ENCODE results near the gene SH3PXD2A. TPM values are rescaled to one million over a fixed set of nuclear protein-coding genes. Genes with fewer than 3 reads are reported as not detected.

Gene SH3PXD2A
- total and polyA plus RNA-seq, 2 experiments from 2014 or later = 1.8 to 5.0 TPM

- H4K20me1 ChIP-seq (replicated peaks; ENCODE audit: insufficient read depth) = no peaks in the 10 kb centered on the region
- Mint-ChIP-seq H3K36me3 (ENCODE audit: low read depth) (no peaks in the 10 kb centered on the region), H3K4me3 (no peak overlapping the region), H3K27ac (no peak overlapping the region), H3K9me3 (no peaks in the 10 kb centered on the region), H3K4me1 (peaks cover 13% of the 10 kb centered on the region), H3K27me3 (ENCODE audit: insufficient read depth, low read depth, poor library complexity) (peaks cover 15% of the 10 kb centered on the region)
- H3K27me3 ChIP-seq (ENCODE audit: insufficient read depth) = no peaks in the 10 kb centered on the region
- H3K79me2 ChIP-seq (replicated peaks; ENCODE audit: insufficient read depth) = no peaks in the 10 kb centered on the region
- H3K36me3 ChIP-seq (ENCODE audit: insufficient read depth) = no peaks in the 10 kb centered on the region
- H2AFZ ChIP-seq = no peak overlapping the region
- no peak overlapping the region for H3K4me3 ChIP-seq
- H3K4me1 ChIP-seq (ENCODE audit: insufficient read depth) = peaks cover 5% of the 10 kb centered on the region; the same call in 1 of the 2 replicates
- no peak overlapping the region for H3K4me2 ChIP-seq
- no peak overlapping the region for H3K27ac ChIP-seq (ENCODE audit: low read depth)
- DNase-seq (ENCODE audit: low spot score) = no peak
- TF ChIP-seq EZH2 (IDR thresholded peaks at IDR 0.05; ENCODE audit: low read depth, unreplicated experiment) (no peak), CREB1 (CRISPR knock-in tag; IDR thresholded peaks at IDR 0.05; ENCODE audit: low read depth) (no peak), ZNF462 (CRISPR knock-in tag; IDR thresholded peaks at IDR 0.05) (no peak), ZNF114 (CRISPR knock-in tag; IDR thresholded peaks at IDR 0.05) (no peak), ZNF331 (CRISPR knock-in tag; IDR thresholded peaks at IDR 0.05; ENCODE audit: low read depth) (no peak), NANOG (IDR thresholded peaks at IDR 0.05; ENCODE audit: borderline replicate concordance) (no peak), CTCF (conservative IDR thresholded peaks at IDR 0.05; ENCODE audit: low read depth in 2 of 2) (no peak), POLR2AphosphoS5 (IDR thresholded peaks at IDR 0.05; ENCODE audit: low read depth) (no peak), REST (IDR thresholded peaks at IDR 0.05; ENCODE audit: unreplicated experiment) (no peak), EZH2phosphoT487 (IDR thresholded peaks at IDR 0.05; ENCODE audit: unreplicated experiment) (no peak), JUNB (IDR thresholded peaks at IDR 0.05; ENCODE audit: unreplicated experiment) (no peak), STAT1 (IDR thresholded peaks at IDR 0.05; ENCODE audit: unreplicated experiment) (no peak)
- H3F3A ChIP-seq (replicated peaks; ENCODE audit: low read depth) = no peaks in the 10 kb centered on the region
- no peaks in the 10 kb centered on the region for H3K9me2 ChIP-seq (ENCODE audit: insufficient read depth)
- ATAC-seq = no peak
Measured at GRCh38 chr10:103548006-103548405, 307.4 kb downstream of the SH3PXD2A start.
